SK-N-SH (cell line): ENCODE measurements around the gene ACTR6. TPM values are rescaled to one million over a fixed set of nuclear protein-coding genes. Genes with fewer than 3 reads are reported as not detected.
A peak's percentile ranks its signal among the peaks of the same experiment; 100 is the strongest.

Source experiments
- CTCF ChIA-PET: fragments of 300-600, 350-600 bp; formaldehyde crosslinking; extraction: SDS; loops from one replicate; lab custom pipeline; 2021; lab: Yijun Ruan, JAX
- POLR2A ChIA-PET: fragments of 350-600 bp; sonication (Branson Sonifier 250); formaldehyde crosslinking; extraction: SDS; loops from one replicate; lab custom pipeline; 2020; ENCODE audit warnings: antibody characterized with exemption, inconsistent platforms; lab: Yijun Ruan, JAX
- DNase-seq: peaks from one replicate; pipeline ENCODE4 v3.0.0; 2012
- H2AFZ ChIP-seq: fragments of 200-600 bp; sonication (generic); 2 replicates; pipeline ENCODE4 v1.8.1; 2016; ENCODE audit warnings: antibody characterized with exemption, mild to moderate bottlenecking, low read depth
- H3F3A ChIP-seq: fragments of 200-600 bp; sonication (generic); replicated peaks from 2 replicates; pipeline ENCODE3; 2016; ENCODE audit warnings: antibody characterized with exemption, mild to moderate bottlenecking; ENCODE audit not compliant: insufficient read depth
- H3K27ac ChIP-seq, 2 experiments: fragments of 200-500 bp in 1 of 2; fragments of 200-600 bp in 1 of 2; sonication (Bioruptor generic) in 1 of 2; sonication (generic), shearing (Covaris generic) in 1 of 2; 2 replicates each; pipeline versions ENCODE4 v1.5.1 to v1.6.1; 2014 to 2016; ENCODE audit warnings: low read depth in 2 of 2, inconsistent platforms in 1 of 2, low read length in 1 of 2, mild to moderate bottlenecking in 1 of 2, mixed read lengths in 1 of 2
- H3K27me3 ChIP-seq: fragments of 200-600 bp; sonication (generic), shearing (Covaris generic); 2 replicates; pipeline ENCODE4 v1.6.1; 2016; ENCODE audit warnings: mixed run types; ENCODE audit not compliant: insufficient read depth
- H3K36me3 ChIP-seq, 2 experiments: fragments of 200-500 bp in 1 of 2; fragments of 200-600 bp in 1 of 2; sonication (Bioruptor generic) in 1 of 2; sonication (generic) in 1 of 2; replicated peaks in 1 of 2; 2 replicates each; pipeline versions ENCODE3 to v1.5.1; 2014 to 2016; ENCODE audit warnings: low read length in 1 of 2, mild to moderate bottlenecking in 1 of 2; ENCODE audit not compliant: insufficient read depth in 2 of 2, control insufficient read depth in 1 of 2
- H3K4me1 ChIP-seq, 2 experiments: fragments of 200-500 bp in 1 of 2; fragments of 200-600 bp in 1 of 2; sonication (Bioruptor generic) in 1 of 2; sonication (generic), shearing (Covaris generic) in 1 of 2; 2 replicates each; pipeline versions ENCODE4 v1.5.1 to v1.6.1; 2014 to 2016; ENCODE audit warnings: low read depth in 1 of 2, low read length in 1 of 2, mixed run types in 1 of 2; ENCODE audit not compliant: insufficient read depth in 2 of 2, control insufficient read depth in 1 of 2
- H3K4me2 ChIP-seq: fragments of 200-600 bp; sonication (generic), shearing (Covaris generic); 2 replicates; pipeline ENCODE4 v1.6.1; 2017; ENCODE audit warnings: mixed run types
- H3K4me3 ChIP-seq, 2 experiments: fragments of 200-500 bp in 1 of 2; fragments of 200-600 bp in 1 of 2; sonication (Bioruptor generic) in 1 of 2; sonication (generic), shearing (Covaris generic) in 1 of 2; 2 replicates each; pipeline versions ENCODE4 v1.5.1 to v1.8.1; 2014 to 2016; ENCODE audit warnings: low read depth in 2 of 2, inconsistent platforms in 1 of 2, low read length in 1 of 2, mild to moderate bottlenecking in 1 of 2, mixed read lengths in 1 of 2, moderate library complexity in 1 of 2
- H3K79me2 ChIP-seq: fragments of 200-600 bp; sonication (generic); 2 replicates; pipeline ENCODE4 v1.8.1; 2017; ENCODE audit warnings: mild to moderate bottlenecking; ENCODE audit not compliant: insufficient read depth
- H3K9ac ChIP-seq: fragments of 200-600 bp; sonication (generic); 2 replicates; pipeline ENCODE4 v1.6.1; 2017; ENCODE audit warnings: mixed run types
- H3K9me2 ChIP-seq: fragments of 200-600 bp; sonication (generic); 2 replicates; pipeline ENCODE4 v1.6.1; 2017; ENCODE audit warnings: mixed run types
- H3K9me3 ChIP-seq: fragments of 200-600 bp; sonication (generic); 2 replicates; pipeline ENCODE4 v1.6.1; 2017; ENCODE audit warnings: mixed run types, mild to moderate bottlenecking, moderate library complexity
- H4K20me1 ChIP-seq: fragments of 200-600 bp; sonication (generic); 2 replicates; pipeline ENCODE4 v1.6.1; 2017; ENCODE audit warnings: mild to moderate bottlenecking, mixed run types; ENCODE audit not compliant: insufficient read depth
- CTCF ChIP-seq: fragments of 200-600 bp; sonication (generic); IDR thresholded peaks from 2 replicates; pipeline ENCODE4 v1.6.1; 2017; ENCODE audit warnings: antibody characterized with exemption, mild to moderate bottlenecking, moderate library complexity
- FOSL2 ChIP-seq: IDR thresholded peaks from 2 replicates; pipeline ENCODE4 v1.4.0; 2012; ENCODE audit warnings: low read depth, mild to moderate bottlenecking, moderate library complexity, borderline replicate concordance
- MAX ChIP-seq: IDR thresholded peaks from 2 replicates; pipeline ENCODE4 v1.4.0; 2012; ENCODE audit warnings: low read depth
- MXI1 ChIP-seq: IDR thresholded peaks from 2 replicates; pipeline ENCODE4 v1.6.1; 2012; ENCODE audit warnings: mild to moderate bottlenecking, low read depth, low read length, improper control_type of control experiment
- NRF1 ChIP-seq: IDR thresholded peaks from 2 replicates; pipeline ENCODE4 v1.6.1; 2012; ENCODE audit warnings: low read depth, mild to moderate bottlenecking, low read length
- POLR2AphosphoS5 ChIP-seq: IDR thresholded peaks from 2 replicates; pipeline ENCODE4 v1.6.1; 2012; ENCODE audit warnings: low read depth, low read length
- RAD21 ChIP-seq: IDR thresholded peaks from 2 replicates; pipeline ENCODE4 v1.6.1; 2012; ENCODE audit warnings: mild to moderate bottlenecking, low read length
- RFX5 ChIP-seq: IDR thresholded peaks from 2 replicates; pipeline ENCODE4 v1.6.1; 2012; ENCODE audit warnings: mild to moderate bottlenecking, improper control_type of control experiment, low read length
- SIN3A ChIP-seq: IDR thresholded peaks from 2 replicates; pipeline ENCODE4 v1.6.1; 2012; ENCODE audit warnings: low read depth, mild to moderate bottlenecking, low read length, moderate library complexity, borderline replicate concordance
- TAF1 ChIP-seq: IDR thresholded peaks from 2 replicates; pipeline ENCODE4 v1.6.1; 2012; ENCODE audit warnings: low read depth, mild to moderate bottlenecking, low read length, moderate library complexity, borderline replicate concordance
- TEAD4 ChIP-seq: IDR thresholded peaks from 2 replicates; pipeline ENCODE4 v1.4.0; 2012; ENCODE audit warnings: mild to moderate bottlenecking, borderline replicate concordance; ENCODE audit not compliant: insufficient read depth
- WGBS: methylation state at CpG from one replicate; pipeline ENCODE4 v1.1.6; 2017; ENCODE audit warnings: low lambda C conversion rate; 5-methylcytosine and 5-hydroxymethylcytosine counted together
- polyA plus RNA-seq, 3 experiments: library from polyadenylated mRNA; depleted of rRNA; stranded (reverse); fragments of >200 nt; gene quantifications; 2 replicates each; pipeline ENCODE4 v1.2.3, GENCODE V29; 2012

The ACTR6 gene
- polyA plus RNA-seq, 1 of the 3 experiments (the other 2 are of a cell fraction) = 21.5 TPM

DNA sequence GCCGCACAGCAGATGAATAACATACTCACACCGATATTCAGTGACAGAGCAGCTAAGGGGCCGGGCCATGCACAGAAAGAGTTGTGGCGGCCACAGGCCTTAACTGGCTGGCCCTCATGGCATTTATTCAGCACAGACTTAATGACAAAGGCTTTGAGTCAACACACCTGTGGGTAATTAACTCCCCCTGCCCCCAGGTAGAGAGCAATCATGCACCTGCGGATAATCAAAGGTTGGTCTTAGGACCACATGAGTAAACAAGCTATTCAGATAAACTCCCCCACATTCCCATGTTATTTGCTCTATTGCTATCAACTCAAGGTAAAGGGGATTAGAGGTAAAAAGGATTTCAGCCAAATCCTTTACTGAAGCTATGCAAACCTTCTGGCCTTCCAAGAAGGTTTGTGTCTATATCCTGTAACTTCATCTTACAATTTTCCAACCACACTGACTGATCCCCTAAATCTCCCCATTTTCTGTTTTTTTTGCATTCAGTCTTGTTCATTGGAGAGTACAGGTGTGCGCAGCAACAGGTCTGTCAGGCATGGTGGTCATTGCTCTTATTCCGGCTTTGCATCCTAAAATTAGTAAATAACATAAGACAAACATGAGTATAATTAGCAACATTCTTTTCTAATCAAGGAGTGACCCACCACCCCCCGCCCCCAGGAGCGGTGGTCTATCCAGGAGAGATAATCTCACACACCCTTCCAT, 41.1 kb upstream of the ACTR6 start:
- TF ChIP-seq TEAD4 = no peak
- H3F3A ChIP-seq = no peaks in the 10 kb centered on the region
- no peak for DNase-seq
- H3K9ac ChIP-seq = no peak overlapping the region
- no peak overlapping the region for H2AFZ ChIP-seq
- H4K20me1 ChIP-seq = no peaks in the 10 kb centered on the region
- POLR2A ChIA-PET = no interaction called here
- 88% methylated on average over 8 of the region's 9 CpGs for WGBS
- H3K4me1 ChIP-seq = peaks cover 0 to 12% of the 10 kb centered on the region in 2 experiments; a peak in 2 of 4 replicates
- H3K9me3 ChIP-seq = no peaks in the 10 kb centered on the region
- no peaks in the 10 kb centered on the region for H3K36me3 ChIP-seq
- CTCF ChIA-PET = no interaction called here
- H3K9me2 ChIP-seq = no peaks in the 10 kb centered on the region
- H3K27ac ChIP-seq = no peak overlapping the region
- H3K4me3 ChIP-seq = no peak overlapping the region
- H3K79me2 ChIP-seq = no peaks in the 10 kb centered on the region
- H3K27me3 ChIP-seq = no peaks in the 10 kb centered on the region
- H3K4me2 ChIP-seq = no peak overlapping the region

- peak; percentile 94 for TF ChIP-seq MXI1
- peak; percentile 55; the same call in 1 of the 2 replicates for TF ChIP-seq MAX
- TF ChIP-seq TAF1 = peak; percentile 48; the same call in 1 of the 2 replicates
- TF ChIP-seq RAD21 = no peak
- peak; percentile 62 for TF ChIP-seq NRF1
- 0 out of 2 replicates have a peak, but pooled peaks have one; percentile 26 for TF ChIP-seq POLR2AphosphoS5
- no peak for TF ChIP-seq FOSL2
- TF ChIP-seq RFX5 = no peak
- peak; percentile 68; the same call in 1 of the 2 replicates for TF ChIP-seq SIN3A
- peak; percentile 28; the same call in 1 of the 2 replicates for TF ChIP-seq CTCF
- peak overlapping the region; percentile 76 for H3K4me2 ChIP-seq
- no peaks in the 10 kb centered on the region for H3K79me2 ChIP-seq
- ChIA-PET CTCF (interaction anchor here (0.7 to 4.9 kb wide), 10 partner anchors 9 to 83 kb away, joined by 3 to 34 read pairs (median 4); no protein-coding TSS in a partner anchor), POLR2A (interaction anchor here (0.9 to 1.8 kb wide), 3 partner anchors 9 to 37 kb away, joined by 3 to 12 read pairs (median 4); partner anchors contain the start of gene ACTR6)
- no peaks in the 10 kb centered on the region for H3F3A ChIP-seq
- no peaks in the 10 kb centered on the region for H3K36me3 ChIP-seq
- H3K4me1 ChIP-seq = peaks cover 0 to 7% of the 10 kb centered on the region in 2 experiments; a peak in 2 of 4 replicates
- H3K4me3 ChIP-seq = peak overlapping the region; percentile 29 to 61
- no peaks in the 10 kb centered on the region for H3K27me3 ChIP-seq
- DNase-seq = peak; percentile 90
- H4K20me1 ChIP-seq = no peaks in the 10 kb centered on the region
- peak overlapping the region; percentile 97 for H2AFZ ChIP-seq
- H3K9me3 ChIP-seq = no peaks in the 10 kb centered on the region
- peak overlapping the region in 1 of 2 experiments; percentile 48; a peak in 2 of 4 replicates for H3K27ac ChIP-seq
- H3K9me2 ChIP-seq = no peaks in the 10 kb centered on the region
- 2% methylated on average over 16 of the region's 16 CpGs for WGBS
- H3K9ac ChIP-seq = peak overlapping the region; percentile 41; the same call in 1 of the 2 replicates
Observed at GRCh38 chr12:100163416-100164152, 37.0 kb upstream of the ACTR6 start.
